Osteocyte (in vitro differentiated cells): ENCODE results near the gene ALB. TPM values are rescaled to one million over a fixed set of nuclear protein-coding genes. Genes with fewer than 3 reads are reported as not detected.

ENCODE experiments used
- DNase-seq: peaks from one replicate; pipeline ENCODE4 v3.0.0; 2021; ENCODE audit warnings: mixed read lengths; ENCODE audit not compliant: unreplicated experiment; ENCODE audit errors: extremely low spot score
- H3K27ac Mint-ChIP-seq: one replicate; pipeline ENCODE4 v1.8.0; 2021; ENCODE audit warnings: mild to moderate bottlenecking, mixed read lengths; ENCODE audit not compliant: unreplicated experiment
- H3K27me3 Mint-ChIP-seq: one replicate; pipeline ENCODE4 v1.8.0; 2021; ENCODE audit warnings: mixed read lengths; ENCODE audit not compliant: unreplicated experiment
- H3K36me3 Mint-ChIP-seq: one replicate; pipeline ENCODE4 v1.8.0; 2021; ENCODE audit warnings: mixed read lengths; ENCODE audit not compliant: unreplicated experiment
- H3K4me1 Mint-ChIP-seq: one replicate; pipeline ENCODE4 v1.8.0; 2021; ENCODE audit warnings: mixed read lengths; ENCODE audit not compliant: unreplicated experiment
- H3K4me3 Mint-ChIP-seq: one replicate; pipeline ENCODE4 v1.8.0; 2021; ENCODE audit warnings: mild to moderate bottlenecking, moderate library complexity, mixed read lengths; ENCODE audit not compliant: unreplicated experiment
- H3K9me3 Mint-ChIP-seq: one replicate; pipeline ENCODE4 v1.8.0; 2021; ENCODE audit warnings: mixed read lengths; ENCODE audit not compliant: unreplicated experiment
- total RNA-seq: library from RNA; stranded (reverse); gene quantifications from 2 replicates; pipeline ENCODE4 v1.2.1, GENCODE V29; 2021
- TF ChIP-seq, protein P1 (sequence below): fragments of 200-600 bp; sonication (generic); IDR thresholded peaks from 2 replicates; pipeline ENCODE4 v1.5.0; 2021; ENCODE audit warnings: antibody characterized with exemption, mild to moderate bottlenecking, moderate library complexity

ALB gene
- total RNA-seq, 1 donor from 2014 or later: not detected

- no peak overlapping the region for H3K4me3 Mint-ChIP-seq
- no peak for DNase-seq
- no peaks in the 10 kb centered on the region for H3K4me1 Mint-ChIP-seq
- H3K9me3 Mint-ChIP-seq: no peaks in the 10 kb centered on the region
- TF ChIP-seq, protein P1, sequence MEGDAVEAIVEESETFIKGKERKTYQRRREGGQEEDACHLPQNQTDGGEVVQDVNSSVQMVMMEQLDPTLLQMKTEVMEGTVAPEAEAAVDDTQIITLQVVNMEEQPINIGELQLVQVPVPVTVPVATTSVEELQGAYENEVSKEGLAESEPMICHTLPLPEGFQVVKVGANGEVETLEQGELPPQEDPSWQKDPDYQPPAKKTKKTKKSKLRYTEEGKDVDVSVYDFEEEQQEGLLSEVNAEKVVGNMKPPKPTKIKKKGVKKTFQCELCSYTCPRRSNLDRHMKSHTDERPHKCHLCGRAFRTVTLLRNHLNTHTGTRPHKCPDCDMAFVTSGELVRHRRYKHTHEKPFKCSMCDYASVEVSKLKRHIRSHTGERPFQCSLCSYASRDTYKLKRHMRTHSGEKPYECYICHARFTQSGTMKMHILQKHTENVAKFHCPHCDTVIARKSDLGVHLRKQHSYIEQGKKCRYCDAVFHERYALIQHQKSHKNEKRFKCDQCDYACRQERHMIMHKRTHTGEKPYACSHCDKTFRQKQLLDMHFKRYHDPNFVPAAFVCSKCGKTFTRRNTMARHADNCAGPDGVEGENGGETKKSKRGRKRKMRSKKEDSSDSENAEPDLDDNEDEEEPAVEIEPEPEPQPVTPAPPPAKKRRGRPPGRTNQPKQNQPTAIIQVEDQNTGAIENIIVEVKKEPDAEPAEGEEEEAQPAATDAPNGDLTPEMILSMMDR: no peak
- no peak overlapping the region for H3K27ac Mint-ChIP-seq
- H3K36me3 Mint-ChIP-seq: no peaks in the 10 kb centered on the region
- peaks cover 42% of the 10 kb centered on the region for H3K27me3 Mint-ChIP-seq
Observed at GRCh38 chr4:73378887-73379286, 25.2 kb upstream of the ALB start.

DNA sequence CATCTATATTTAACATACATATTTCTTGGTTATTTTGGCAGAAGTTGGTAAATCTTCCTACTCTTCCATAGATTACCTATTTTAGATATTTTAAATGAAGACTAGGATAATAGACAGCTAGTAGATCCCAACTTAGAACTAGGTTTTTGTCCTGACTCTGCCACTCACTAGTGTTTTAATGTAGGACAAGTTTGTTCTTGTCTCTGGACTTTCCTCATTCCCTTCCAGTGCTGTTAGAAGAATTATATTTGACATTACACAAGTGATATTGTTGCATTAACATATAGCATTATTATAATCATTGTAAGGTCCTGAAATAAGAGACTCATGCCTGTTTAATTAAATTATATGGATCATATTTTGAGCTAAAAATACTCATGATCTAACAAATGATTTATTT lies 24.1 kb upstream of the ALB start:
- H3K4me1 Mint-ChIP-seq: no peaks in the 10 kb centered on the region
- no peaks in the 10 kb centered on the region for H3K9me3 Mint-ChIP-seq
- H3K4me3 Mint-ChIP-seq: no peak overlapping the region
- H3K27me3 Mint-ChIP-seq: peaks cover 43% of the 10 kb centered on the region
- TF ChIP-seq, protein P1: no peak
- no peak overlapping the region for H3K27ac Mint-ChIP-seq
- DNase-seq: no peak
- H3K36me3 Mint-ChIP-seq: no peaks in the 10 kb centered on the region

DNA sequence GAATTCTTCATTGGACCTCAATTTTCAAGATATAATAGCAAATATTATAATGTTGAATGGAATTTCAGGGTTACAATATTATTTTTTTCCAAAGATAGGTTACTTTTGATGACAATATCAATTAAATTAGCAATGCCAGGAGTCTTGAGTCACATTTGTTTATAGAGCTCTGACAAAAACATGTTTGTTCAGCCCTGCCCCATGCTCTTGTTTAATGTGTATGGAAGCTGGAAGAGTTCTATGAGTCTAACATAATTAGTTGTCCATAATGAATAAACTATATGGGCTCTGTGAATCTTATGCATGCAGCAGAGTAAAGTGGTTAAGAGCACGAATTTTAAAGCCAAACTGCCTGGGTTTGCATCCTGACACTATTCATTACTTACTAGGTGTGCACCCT lies 22.9 kb upstream of the ALB start:
- H3K9me3 Mint-ChIP-seq: no peaks in the 10 kb centered on the region
- no peak overlapping the region for H3K27ac Mint-ChIP-seq
- H3K27me3 Mint-ChIP-seq: peaks cover 34% of the 10 kb centered on the region
- H3K36me3 Mint-ChIP-seq: no peaks in the 10 kb centered on the region
- H3K4me1 Mint-ChIP-seq: no peaks in the 10 kb centered on the region
- no peak for DNase-seq
- TF ChIP-seq, protein P1: no peak
- H3K4me3 Mint-ChIP-seq: no peak overlapping the region

DNA sequence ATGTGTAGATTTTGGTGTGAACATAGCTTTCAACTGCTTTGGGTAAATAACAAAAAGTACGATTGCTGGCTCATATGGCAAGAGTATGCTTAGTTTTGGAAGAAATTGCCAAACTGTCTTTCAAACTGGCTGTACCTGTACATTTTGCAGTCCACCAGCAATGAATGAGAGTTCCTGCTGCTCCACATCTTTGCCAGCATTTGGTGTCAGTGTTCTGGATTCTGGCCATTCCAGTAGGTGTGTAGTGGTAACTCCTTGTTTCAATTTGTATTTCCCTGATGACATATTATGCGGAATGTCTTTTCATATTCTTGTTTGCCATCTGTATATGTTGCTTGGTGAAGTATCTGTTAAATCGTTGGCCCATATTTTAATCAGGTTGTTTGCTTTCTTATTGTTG lies 20.6 kb upstream of the ALB start:
- Mint-ChIP-seq H3K4me1 (no peaks in the 10 kb centered on the region), H3K27me3 (peaks cover 29% of the 10 kb centered on the region), H3K9me3 (no peaks in the 10 kb centered on the region), H3K27ac (no peak overlapping the region), H3K36me3 (no peaks in the 10 kb centered on the region), H3K4me3 (no peak overlapping the region)
- DNase-seq: no peak
- TF ChIP-seq, protein P1: no peak

GRCh38 chr4:73387552-73387951 lies 16.5 kb upstream of the ALB start:
- Mint-ChIP-seq H3K27me3 (peaks cover 43% of the 10 kb centered on the region), H3K9me3 (no peaks in the 10 kb centered on the region), H3K4me1 (no peaks in the 10 kb centered on the region), H3K27ac (no peak overlapping the region), H3K36me3 (no peaks in the 10 kb centered on the region), H3K4me3 (no peak overlapping the region)
- TF ChIP-seq, protein P1: no peak
- DNase-seq: no peak
